PC-3 (cell line): ENCODE results near the gene TNRC18. TPM values are rescaled to one million over a fixed set of nuclear protein-coding genes. Genes with fewer than 3 reads are reported as not detected.

Experiments used
- ATAC-seq: fragments of 200-7000 bp; cut with Tn5 transposase; 2 replicates; pipeline ENCODE4 v1.9.1; 2020; ENCODE audit warnings: mild to moderate bottlenecking, moderate library complexity
- BruUV-seq: library from RNA; stranded (reverse); fragments of 400-500 nt; replicated peaks from 2 replicates; lab custom pipeline; 2021; lab: Mats Ljungman, UMichigan
- CTCF ChIA-PET: fragments of 300-600 bp; sonication (Branson Sonifier 250); formaldehyde crosslinking; loops from one replicate; lab custom pipeline; 2022; ENCODE audit warnings: antibody characterized with exemption; lab: Charles Lee
- POLR2A ChIA-PET: fragments of 300-600 bp; sonication (Branson Sonifier 250); formaldehyde crosslinking; loops from one replicate; lab custom pipeline; 2022; ENCODE audit warnings: antibody characterized with exemption; ENCODE audit not compliant: unreplicated experiment; lab: Charles Lee
- DNase-seq: peaks from one replicate; pipeline ENCODE4 v3.0.0-alpha.2; 2015
- H2AFZ ChIP-seq: fragments of 300-600 bp; sonication (generic); 2 replicates; pipeline ENCODE4 v1.6.0; 2016; ENCODE audit warnings: antibody characterized with exemption, low read length
- H3F3A ChIP-seq: fragments of 300-600 bp; sonication (generic); one replicate; pipeline ENCODE4 v1.6.0; 2017; ENCODE audit warnings: antibody characterized with exemption, low read length, control low read depth, mild to moderate bottlenecking; ENCODE audit not compliant: unreplicated experiment
- H3K27ac ChIP-seq: fragments of 300-600 bp; sonication (generic); 2 replicates; pipeline ENCODE4 v1.5.1; 2016; ENCODE audit warnings: mild to moderate bottlenecking, low read length
- H3K27me3 ChIP-seq: fragments of 300-600 bp; sonication (generic); 2 replicates; pipeline ENCODE4 v1.6.1; 2016; ENCODE audit warnings: low read length, mixed read lengths
- H3K36me3 ChIP-seq: fragments of 300-600 bp; sonication (generic); 2 replicates; pipeline ENCODE4 v1.6.1; 2016; ENCODE audit warnings: low read depth, mixed run types, low read length, mixed read lengths
- H3K4me1 ChIP-seq: fragments of 300-600 bp; sonication (generic); 2 replicates; pipeline ENCODE4 v1.5.1; 2016; ENCODE audit warnings: low read length; ENCODE audit not compliant: insufficient read depth
- H3K4me2 ChIP-seq: fragments of 300-600 bp; sonication (generic); 2 replicates; pipeline ENCODE4 v1.6.0; 2016; ENCODE audit warnings: low read length
- H3K4me3 ChIP-seq: fragments of 300-600 bp; sonication (generic); 2 replicates; pipeline ENCODE4 v1.5.1; 2016; ENCODE audit warnings: mild to moderate bottlenecking, low read length, mixed read lengths
- H3K79me2 ChIP-seq: fragments of 300-600 bp; sonication (generic); 2 replicates; pipeline ENCODE4 v1.6.1; 2017; ENCODE audit warnings: low read length, mixed read lengths
- H3K9ac ChIP-seq: fragments of 300-600 bp; sonication (generic); 2 replicates; pipeline ENCODE4 v1.6.0; 2016; ENCODE audit warnings: mild to moderate bottlenecking, low read length
- H3K9me2 ChIP-seq: fragments of 300-600 bp; sonication (generic); replicated peaks from 2 replicates; pipeline ENCODE4 v1.6.1; 2016; ENCODE audit warnings: mixed run types, low read length, mixed read lengths
- H3K9me3 ChIP-seq: fragments of 300-600 bp; sonication (generic); 2 replicates; pipeline ENCODE4 v1.6.1; 2016; ENCODE audit warnings: low read length, mixed read lengths
- H4K20me1 ChIP-seq: fragments of 300-600 bp; sonication (generic); 2 replicates; pipeline ENCODE4 v1.6.1; 2016; ENCODE audit warnings: low read length, mixed read lengths
- EZH2 ChIP-seq: fragments of 300-600 bp; sonication (generic); IDR thresholded peaks from one replicate; pipeline ENCODE4 v1.6.1; 2017; ENCODE audit warnings: antibody characterized with exemption, mild to moderate bottlenecking, low read length; ENCODE audit not compliant: unreplicated experiment
- EZH2phosphoT487 ChIP-seq: fragments of 300-600 bp; sonication (generic); IDR thresholded peaks from 2 replicates; pipeline ENCODE4 v1.6.1; 2018; ENCODE audit warnings: mild to moderate bottlenecking, antibody characterized with exemption, low read length, borderline replicate concordance
- intact Hi-C: fragments of 100-400 bp; cut with micrococcal nuclease; formaldehyde crosslinking; loops from 2 replicates; pipeline ENCODE4 v1.9.0; 2023
- total RNA-seq: library from RNA; depleted of rRNA; stranded (reverse); fragments of >200 nt; gene quantifications from 2 replicates; pipeline ENCODE4 v1.2.3, GENCODE V29; 2014
- TF ChIP-seq, protein P1 (sequence below): fragments of 300-600 bp; sonication (generic); conservative IDR thresholded peaks from 2 replicates; pipeline ENCODE4 v1.5.1; 2017; ENCODE audit warnings: antibody characterized with exemption, low read depth, mild to moderate bottlenecking, low read length

Gene TNRC18
- total RNA-seq, 1 experiment from 2014 or later: 26.8 TPM

DNA sequence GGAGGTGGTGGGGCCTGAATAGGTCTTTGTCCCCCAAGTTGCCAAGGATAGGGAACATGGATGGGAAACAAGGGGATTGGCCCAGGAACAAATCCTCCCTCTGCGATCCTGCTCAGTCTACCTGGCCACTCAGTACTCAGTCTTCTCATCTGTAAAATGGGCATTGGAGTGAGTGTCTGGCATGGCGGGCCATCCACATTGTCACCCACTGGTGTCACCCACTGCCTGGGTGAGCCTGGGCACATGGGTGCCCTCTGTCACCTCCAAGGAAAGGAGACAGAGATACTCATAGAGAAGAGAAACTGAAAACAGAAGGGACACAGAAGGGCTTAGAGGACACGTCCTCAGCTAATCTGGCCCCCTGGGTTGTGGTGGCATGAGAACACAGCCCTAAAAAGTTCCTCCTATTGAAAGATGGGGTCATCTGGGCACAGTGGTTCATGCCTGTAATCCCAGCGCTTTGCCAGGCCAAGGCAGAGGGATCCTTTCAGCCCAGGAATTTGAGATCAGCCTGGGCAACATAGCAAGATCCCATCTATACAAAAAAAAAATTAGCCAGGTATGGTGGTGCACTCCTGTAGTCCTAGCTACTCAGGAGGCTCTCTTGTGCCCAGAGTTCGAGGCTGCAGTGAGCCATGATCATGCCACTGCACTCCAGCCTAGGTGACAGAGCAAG lies 12.5 kb upstream of the TNRC18 start:
- no TSS peak for BruUV-seq
- peaks cover 8% of the 10 kb centered on the region; the same call in 1 of the 2 replicates for H3K36me3 ChIP-seq
- TF ChIP-seq EZH2 (no peak), EZH2phosphoT487 (no peak)
- TF ChIP-seq, protein P1, sequence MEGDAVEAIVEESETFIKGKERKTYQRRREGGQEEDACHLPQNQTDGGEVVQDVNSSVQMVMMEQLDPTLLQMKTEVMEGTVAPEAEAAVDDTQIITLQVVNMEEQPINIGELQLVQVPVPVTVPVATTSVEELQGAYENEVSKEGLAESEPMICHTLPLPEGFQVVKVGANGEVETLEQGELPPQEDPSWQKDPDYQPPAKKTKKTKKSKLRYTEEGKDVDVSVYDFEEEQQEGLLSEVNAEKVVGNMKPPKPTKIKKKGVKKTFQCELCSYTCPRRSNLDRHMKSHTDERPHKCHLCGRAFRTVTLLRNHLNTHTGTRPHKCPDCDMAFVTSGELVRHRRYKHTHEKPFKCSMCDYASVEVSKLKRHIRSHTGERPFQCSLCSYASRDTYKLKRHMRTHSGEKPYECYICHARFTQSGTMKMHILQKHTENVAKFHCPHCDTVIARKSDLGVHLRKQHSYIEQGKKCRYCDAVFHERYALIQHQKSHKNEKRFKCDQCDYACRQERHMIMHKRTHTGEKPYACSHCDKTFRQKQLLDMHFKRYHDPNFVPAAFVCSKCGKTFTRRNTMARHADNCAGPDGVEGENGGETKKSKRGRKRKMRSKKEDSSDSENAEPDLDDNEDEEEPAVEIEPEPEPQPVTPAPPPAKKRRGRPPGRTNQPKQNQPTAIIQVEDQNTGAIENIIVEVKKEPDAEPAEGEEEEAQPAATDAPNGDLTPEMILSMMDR: no peak

DNA sequence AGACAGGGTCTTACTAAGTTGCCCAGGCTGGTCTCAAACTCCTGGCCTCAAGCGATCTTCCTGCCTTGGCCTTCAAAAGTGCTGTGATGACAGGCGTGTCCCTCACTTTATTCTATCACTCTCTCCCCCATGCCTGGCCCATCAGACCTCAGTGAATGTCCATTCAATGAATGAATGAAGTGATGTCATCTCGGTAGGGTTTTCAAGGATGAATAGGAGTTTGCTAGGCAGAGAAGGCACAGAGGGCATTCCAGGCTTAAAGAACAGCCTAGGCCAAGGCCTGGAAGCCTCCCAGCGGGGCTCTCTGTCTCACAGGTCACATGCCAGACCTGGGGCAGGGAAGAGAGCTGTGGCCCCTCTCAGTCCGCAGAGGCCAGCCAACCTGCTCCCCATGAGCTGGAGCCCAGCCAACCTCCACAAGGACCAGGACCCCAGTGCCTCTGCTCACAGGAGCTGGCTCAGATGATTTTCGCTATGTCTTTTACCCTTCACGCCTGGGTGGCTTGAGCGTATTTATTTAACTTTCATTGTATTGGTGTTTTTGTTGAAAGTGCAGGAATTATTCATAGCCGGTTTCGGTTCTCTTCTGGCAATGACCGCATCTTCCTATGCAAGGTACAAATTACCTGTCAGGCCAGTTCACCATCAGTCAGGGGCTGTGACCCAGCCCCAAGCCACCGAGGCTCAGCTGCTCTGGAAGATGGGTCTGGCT lies 11.8 kb upstream of the TNRC18 start:
- no peak for DNase-seq

More for the DNA sequence above, 12.5 kb upstream of the TNRC18 start:
- Histone ChIP-seq H3K9ac (no peak overlapping the region), H3K9me2 (no peaks in the 10 kb centered on the region), H3K79me2 (no peaks in the 10 kb centered on the region), H3K9me3 (no peaks in the 10 kb centered on the region), H3K4me1 (no peaks in the 10 kb centered on the region), H2AFZ (no peak overlapping the region), H4K20me1 (no peaks in the 10 kb centered on the region), H3F3A (no peaks in the 10 kb centered on the region), H3K4me2 (no peak overlapping the region), H3K27me3 (no peaks in the 10 kb centered on the region), H3K27ac (no peak overlapping the region), H3K4me3 (no peak overlapping the region)
- ATAC-seq (no peak), DNase-seq (no peak)
- CTCF ChIA-PET: no interaction called here
- POLR2A ChIA-PET: no interaction called here
- intact Hi-C loops: no loop called here

DNA sequence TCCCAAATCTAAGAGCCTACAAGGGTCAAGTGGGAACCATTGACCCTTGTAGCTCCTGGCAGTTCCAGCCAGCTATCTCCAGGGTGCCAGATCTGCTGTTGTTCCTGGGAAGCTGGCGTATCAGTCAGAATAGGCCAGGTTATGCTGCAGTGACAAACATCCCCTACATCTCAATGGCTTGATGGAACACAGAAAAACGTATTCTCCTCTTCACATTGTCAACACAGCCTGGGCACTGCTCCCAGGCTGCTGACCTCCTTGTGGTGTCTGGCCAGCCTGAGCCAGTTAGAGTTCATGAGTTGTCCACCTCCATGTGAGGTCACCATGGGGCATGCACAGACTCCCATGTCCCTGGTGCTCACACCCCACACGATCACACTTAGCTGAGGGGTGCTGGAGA lies 9.5 kb upstream of the TNRC18 start:
- no peak overlapping the region for H3K27ac ChIP-seq
- no peaks in the 10 kb centered on the region for H4K20me1 ChIP-seq
- no peak for TF ChIP-seq EZH2phosphoT487
- TF ChIP-seq, protein P1: no peak
- no peak for TF ChIP-seq EZH2
- peaks cover 8% of the 10 kb centered on the region; the same call in 1 of the 2 replicates for H3K36me3 ChIP-seq
- no peak overlapping the region for H3K4me3 ChIP-seq
- no peaks in the 10 kb centered on the region for H3K9me3 ChIP-seq
- no peak overlapping the region for H3K4me2 ChIP-seq
- H3F3A ChIP-seq: no peaks in the 10 kb centered on the region
- ChIA-PET POLR2A (no interaction called here), CTCF (no interaction called here)
- no peak for DNase-seq
- no peak overlapping the region for H2AFZ ChIP-seq
- H3K9me2 ChIP-seq: no peaks in the 10 kb centered on the region
- H3K4me1 ChIP-seq: peaks cover 17% of the 10 kb centered on the region; the same call in 1 of the 2 replicates
- ATAC-seq: no peak
- H3K9ac ChIP-seq: no peak overlapping the region
- no TSS peak for BruUV-seq
- H3K79me2 ChIP-seq: peaks cover 26% of the 10 kb centered on the region
- intact Hi-C loops: no loop called here
- no peaks in the 10 kb centered on the region for H3K27me3 ChIP-seq

More for the DNA sequence above, 11.8 kb upstream of the TNRC18 start:
- TF ChIP-seq EZH2: no peak
- ChIA-PET POLR2A (no interaction called here), CTCF (no interaction called here)
- no peaks in the 10 kb centered on the region for H3K9me3 ChIP-seq
- no peaks in the 10 kb centered on the region for H3K27me3 ChIP-seq
- no TSS peak for BruUV-seq
- no peak overlapping the region for H3K4me2 ChIP-seq
- no peak overlapping the region for H2AFZ ChIP-seq
- peaks cover 8% of the 10 kb centered on the region; the same call in 1 of the 2 replicates for H3K36me3 ChIP-seq
- H3K79me2 ChIP-seq: peaks cover 3% of the 10 kb centered on the region
- no peaks in the 10 kb centered on the region for H4K20me1 ChIP-seq
- H3K9ac ChIP-seq: no peak overlapping the region
- no peak overlapping the region for H3K27ac ChIP-seq
- H3F3A ChIP-seq: no peaks in the 10 kb centered on the region
- intact Hi-C loops: no loop called here
- H3K9me2 ChIP-seq: no peaks in the 10 kb centered on the region
- no peak overlapping the region for H3K4me3 ChIP-seq
- H3K4me1 ChIP-seq: peaks cover 2% of the 10 kb centered on the region; the same call in 1 of the 2 replicates
- ATAC-seq: no peak
